ENCODE measurements around the gene MEFV.

MEFV gene, protein sequence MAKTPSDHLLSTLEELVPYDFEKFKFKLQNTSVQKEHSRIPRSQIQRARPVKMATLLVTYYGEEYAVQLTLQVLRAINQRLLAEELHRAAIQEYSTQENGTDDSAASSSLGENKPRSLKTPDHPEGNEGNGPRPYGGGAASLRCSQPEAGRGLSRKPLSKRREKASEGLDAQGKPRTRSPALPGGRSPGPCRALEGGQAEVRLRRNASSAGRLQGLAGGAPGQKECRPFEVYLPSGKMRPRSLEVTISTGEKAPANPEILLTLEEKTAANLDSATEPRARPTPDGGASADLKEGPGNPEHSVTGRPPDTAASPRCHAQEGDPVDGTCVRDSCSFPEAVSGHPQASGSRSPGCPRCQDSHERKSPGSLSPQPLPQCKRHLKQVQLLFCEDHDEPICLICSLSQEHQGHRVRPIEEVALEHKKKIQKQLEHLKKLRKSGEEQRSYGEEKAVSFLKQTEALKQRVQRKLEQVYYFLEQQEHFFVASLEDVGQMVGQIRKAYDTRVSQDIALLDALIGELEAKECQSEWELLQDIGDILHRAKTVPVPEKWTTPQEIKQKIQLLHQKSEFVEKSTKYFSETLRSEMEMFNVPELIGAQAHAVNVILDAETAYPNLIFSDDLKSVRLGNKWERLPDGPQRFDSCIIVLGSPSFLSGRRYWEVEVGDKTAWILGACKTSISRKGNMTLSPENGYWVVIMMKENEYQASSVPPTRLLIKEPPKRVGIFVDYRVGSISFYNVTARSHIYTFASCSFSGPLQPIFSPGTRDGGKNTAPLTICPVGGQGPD

GRCh38 chr16:3256146-3256865, at the start of gene MEFV:
Gene MEFV (minus strand): TSS chr16:3256633. CDS start chr16:3256587, 46 bp downstream.
- Histone ChIP-seq H3K27ac (ENCODE audit: low read depth, low read length) (no peak within 1 kb of the TSS), H3K36me3 (ENCODE audit: control insufficient read depth, insufficient read depth, low read length) (no peaks in the 10 kb centered on the region), H3K9me3 (ENCODE audit: control insufficient read depth, insufficient read depth, low read length) (0 out of 2 replicates have a peak, but pooled peaks cover 5% of the 10 kb centered on the region), H3K4me3 (ENCODE audit: low read depth, low read length) (no peak within 1 kb of the TSS), H3K4me1 (ENCODE audit: control insufficient read depth, insufficient read depth, low read length) (no peaks in the 10 kb centered on the region), H3K9ac (ENCODE audit: low read depth, low read length) (no peak within 1 kb of the TSS), H3K27me3 (ENCODE audit: control insufficient read depth, insufficient read depth, low read length) (no peaks in the 10 kb centered on the region)

- H3K9me3 ChIP-seq (ENCODE audit: control insufficient read depth, insufficient read depth, low read length), result peaks cover 41% of the 10 kb centered on the region
- no peak overlapping the region for H3K9ac ChIP-seq (ENCODE audit: low read depth, low read length)
- H3K36me3 ChIP-seq (ENCODE audit: control insufficient read depth, insufficient read depth, low read length), result peaks cover 19% of the 10 kb centered on the region
- peak overlapping the region; percentile 96 for H3K4me3 ChIP-seq (ENCODE audit: low read depth, low read length)
- H3K27ac ChIP-seq (ENCODE audit: low read depth, low read length), result peak overlapping the region; percentile 91
- no peaks in the 10 kb centered on the region for H3K27me3 ChIP-seq (ENCODE audit: control insufficient read depth, insufficient read depth, low read length)
- H3K4me1 ChIP-seq (ENCODE audit: control insufficient read depth, insufficient read depth, low read length), result 0 out of 2 replicates have a peak, but pooled peaks cover 4% of the 10 kb centered on the region
Measured at GRCh38 chr16:3306078-3306477, 49.6 kb upstream of the MEFV start.

- Histone ChIP-seq H3K27me3 (ENCODE audit: control insufficient read depth, insufficient read depth, low read length) (no peaks in the 10 kb centered on the region), H3K27ac (ENCODE audit: low read depth, low read length) (peak within 1 kb of the TSS; percentile 91), H3K36me3 (ENCODE audit: control insufficient read depth, insufficient read depth, low read length) (peaks cover 22% of the 10 kb centered on the region), H3K4me1 (ENCODE audit: control insufficient read depth, insufficient read depth, low read length) (0 out of 2 replicates have a peak, but pooled peaks cover 4% of the 10 kb centered on the region), H3K4me3 (ENCODE audit: low read depth, low read length) (peak within 1 kb of the TSS; percentile 96), H3K9me3 (ENCODE audit: control insufficient read depth, insufficient read depth, low read length) (peaks cover 42% of the 10 kb centered on the region), H3K9ac (ENCODE audit: low read depth, low read length) (peak within 1 kb of the TSS; percentile 90)
Measured at GRCh38 chr16:3305109-3306068, 49.0 kb upstream of the MEFV start, which contains the start of the genes TIGD7 and ZNF75A. Gene TIGD7 (minus strand): TSS chr16:3305430. CDS start chr16:3300614, 4,816 bp downstream. Gene ZNF75A (plus strand): TSS chr16:3305497. CDS start chr16:3308429, 2,932 bp downstream.

- Histone ChIP-seq H3K36me3 (ENCODE audit: control insufficient read depth, insufficient read depth, low read length) (peaks cover 17% of the 10 kb centered on the region), H3K9ac (ENCODE audit: low read depth, low read length) (peak overlapping the region; percentile 90), H3K4me1 (ENCODE audit: control insufficient read depth, insufficient read depth, low read length) (0 out of 2 replicates have a peak, but pooled peaks cover 4% of the 10 kb centered on the region), H3K27ac (ENCODE audit: low read depth, low read length) (peak overlapping the region; percentile 91), H3K27me3 (ENCODE audit: control insufficient read depth, insufficient read depth, low read length) (no peaks in the 10 kb centered on the region), H3K4me3 (ENCODE audit: low read depth, low read length) (peak overlapping the region; percentile 96), H3K9me3 (ENCODE audit: control insufficient read depth, insufficient read depth, low read length) (peaks cover 42% of the 10 kb centered on the region)
Measured at GRCh38 chr16:3304370-3304769, 47.9 kb upstream of the MEFV start.

- Histone ChIP-seq H3K9ac (ENCODE audit: low read depth, low read length) (no peak overlapping the region), H3K4me3 (ENCODE audit: low read depth, low read length) (no peak overlapping the region), H3K27me3 (ENCODE audit: control insufficient read depth, insufficient read depth, low read length) (no peaks in the 10 kb centered on the region), H3K27ac (ENCODE audit: low read depth, low read length) (no peak overlapping the region), H3K9me3 (ENCODE audit: control insufficient read depth, insufficient read depth, low read length) (peaks cover 21% of the 10 kb centered on the region), H3K36me3 (ENCODE audit: control insufficient read depth, insufficient read depth, low read length) (peaks cover 26% of the 10 kb centered on the region), H3K4me1 (ENCODE audit: control insufficient read depth, insufficient read depth, low read length) (no peaks in the 10 kb centered on the region)
Measured at GRCh38 chr16:3295783-3296182, 39.4 kb upstream of the MEFV start.

GRCh38 chr16:3295209-3295608, 38.8 kb upstream of the MEFV start:
- Histone ChIP-seq H3K4me1 (ENCODE audit: control insufficient read depth, insufficient read depth, low read length) (no peaks in the 10 kb centered on the region), H3K9me3 (ENCODE audit: control insufficient read depth, insufficient read depth, low read length) (peaks cover 22% of the 10 kb centered on the region), H3K27ac (ENCODE audit: low read depth, low read length) (no peak overlapping the region), H3K36me3 (ENCODE audit: control insufficient read depth, insufficient read depth, low read length) (peaks cover 32% of the 10 kb centered on the region), H3K9ac (ENCODE audit: low read depth, low read length) (no peak overlapping the region), H3K27me3 (ENCODE audit: control insufficient read depth, insufficient read depth, low read length) (no peaks in the 10 kb centered on the region), H3K4me3 (ENCODE audit: low read depth, low read length) (no peak overlapping the region)

DNA sequence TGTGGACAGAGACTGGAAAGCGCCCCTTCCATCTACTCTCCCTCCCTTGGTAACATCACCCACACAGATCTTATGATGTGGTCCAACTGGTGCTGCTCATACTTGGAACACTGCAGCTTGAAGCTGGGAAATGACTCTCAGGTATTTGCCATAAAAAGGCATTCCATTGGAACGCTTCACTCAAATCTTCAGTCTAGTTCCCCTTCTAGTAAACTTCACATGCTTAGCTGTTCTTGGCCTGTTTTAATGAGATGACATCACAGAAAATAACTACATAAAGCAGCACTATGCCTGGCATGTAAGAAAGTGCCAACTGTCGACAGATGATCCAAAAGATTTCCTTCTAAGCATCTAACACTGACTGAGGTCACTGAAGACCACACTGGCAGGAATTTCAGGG, 36.2 kb upstream of the MEFV start:
- Histone ChIP-seq H3K4me1 (ENCODE audit: control insufficient read depth, insufficient read depth, low read length) (no peaks in the 10 kb centered on the region), H3K27ac (ENCODE audit: low read depth, low read length) (no peak overlapping the region), H3K36me3 (ENCODE audit: control insufficient read depth, insufficient read depth, low read length) (peaks cover 53% of the 10 kb centered on the region), H3K27me3 (ENCODE audit: control insufficient read depth, insufficient read depth, low read length) (no peaks in the 10 kb centered on the region), H3K9me3 (ENCODE audit: control insufficient read depth, insufficient read depth, low read length) (peaks cover 44% of the 10 kb centered on the region), H3K9ac (ENCODE audit: low read depth, low read length) (no peak overlapping the region), H3K4me3 (ENCODE audit: low read depth, low read length) (no peak overlapping the region)

GRCh38 chr16:3289998-3290673, 33.7 kb upstream of the MEFV start:
- Histone ChIP-seq H3K27me3 (ENCODE audit: control insufficient read depth, insufficient read depth, low read length) (no peaks in the 10 kb centered on the region), H3K36me3 (ENCODE audit: control insufficient read depth, insufficient read depth, low read length) (peaks cover 73% of the 10 kb centered on the region), H3K27ac (ENCODE audit: low read depth, low read length) (no peak overlapping the region), H3K4me3 (ENCODE audit: low read depth, low read length) (no peak overlapping the region; the same call in 1 of the 2 replicates), H3K9ac (ENCODE audit: low read depth, low read length) (no peak overlapping the region), H3K9me3 (ENCODE audit: control insufficient read depth, insufficient read depth, low read length) (peaks cover 61% of the 10 kb centered on the region), H3K4me1 (ENCODE audit: control insufficient read depth, insufficient read depth, low read length) (peaks cover 3% of the 10 kb centered on the region)

DNA sequence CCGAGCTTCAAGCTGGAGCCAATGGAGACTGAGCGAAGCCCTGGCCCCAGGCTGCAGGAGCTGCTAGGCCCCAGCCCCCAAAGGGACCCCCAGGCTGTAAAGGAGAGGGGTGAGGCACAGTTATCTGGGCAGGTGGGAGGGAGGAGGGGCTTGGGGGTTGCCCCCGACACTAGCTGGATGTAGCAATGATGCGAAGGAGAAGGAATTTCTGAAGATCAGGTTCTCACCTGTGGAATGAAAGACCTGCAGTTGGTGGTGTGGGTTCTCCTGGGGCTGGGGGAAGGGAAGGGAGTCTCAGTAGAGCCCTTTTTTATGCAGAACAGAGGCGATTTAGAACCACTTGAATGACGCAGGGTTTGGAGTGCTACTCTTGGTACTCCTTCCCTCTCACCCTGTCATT, 28.7 kb upstream of the MEFV start:
- peak overlapping the region; percentile 81 for H3K4me3 ChIP-seq (ENCODE audit: low read depth, low read length)

More for the DNA sequence above, 28.7 kb upstream of the MEFV start:
- H3K9ac ChIP-seq (ENCODE audit: low read depth, low read length), result no peak overlapping the region
- H3K9me3 ChIP-seq (ENCODE audit: control insufficient read depth, insufficient read depth, low read length), result peaks cover 38% of the 10 kb centered on the region
- H3K27ac ChIP-seq (ENCODE audit: low read depth, low read length), result peak overlapping the region; percentile 60
- H3K4me1 ChIP-seq (ENCODE audit: control insufficient read depth, insufficient read depth, low read length), result peaks cover 15% of the 10 kb centered on the region
- H3K36me3 ChIP-seq (ENCODE audit: control insufficient read depth, insufficient read depth, low read length), result peaks cover 41% of the 10 kb centered on the region
- H3K27me3 ChIP-seq (ENCODE audit: control insufficient read depth, insufficient read depth, low read length), result no peaks in the 10 kb centered on the region

Measured in HUES48 (cell line).